Heart left ventricle (tissue), 13 donors: Measurements from ENCODE around the gene KLHL41.

Source experiments
- POLR2A ChIP-seq, 2 donors: fragments of 450-650 bp; IDR thresholded peaks; one replicate each; pipeline ENCODE4 v1.6.1; 2017; ENCODE audit warnings: antibody characterized with exemption in 2 of 2, mild to moderate bottlenecking in 2 of 2, moderate library complexity in 2 of 2
- TF ChIP-seq, protein P1 (sequence below), 12 donors: fragments of 200-600 bp; sonication (generic) in 4 of 12; IDR thresholded peaks; one replicate each; pipeline versions ENCODE4 v1.5.0 to v1.8.0; 2018 to 2022; ENCODE audit warnings: antibody characterized with exemption in 12 of 12, mild to moderate bottlenecking in 5 of 12
- donor health status: ischemic (EF 13 %, LVEDD 7.1; RV severe dilation, severe dysfunction).
- donor health status: DM: no; HTN: yes; CAD: no.
- donor health status: DM: no; HTN: no; CAD: no.
- donor health status: ischemic (EF 25% LVEDD 6.9; RV normal size, moderate dysfunction).
- donor health status: ischemic (EF 25% LVEDD 5.7; RV mildly dilated, moderate dysfunction).
- donor health status: ischemic (EF 35%, LVEDD 5.7; RV mildly dilated, moderate dysfunction).
- donor health status: nonischemic (EF 11% LVEDD 7.7; RV severe dilation, severe dysfunction).
- donor health status: DM: yes; HTN: yes; CAD: no.
- donor health status: PGD.
- donor health status: ischemic (EF 29% LVEDD 5.4; RV normal size, mild dysfunction).
- donor health status: nonischemic (EF 23%, LVEDD 6.1; RV moderate dilation, normal function).

DNA sequence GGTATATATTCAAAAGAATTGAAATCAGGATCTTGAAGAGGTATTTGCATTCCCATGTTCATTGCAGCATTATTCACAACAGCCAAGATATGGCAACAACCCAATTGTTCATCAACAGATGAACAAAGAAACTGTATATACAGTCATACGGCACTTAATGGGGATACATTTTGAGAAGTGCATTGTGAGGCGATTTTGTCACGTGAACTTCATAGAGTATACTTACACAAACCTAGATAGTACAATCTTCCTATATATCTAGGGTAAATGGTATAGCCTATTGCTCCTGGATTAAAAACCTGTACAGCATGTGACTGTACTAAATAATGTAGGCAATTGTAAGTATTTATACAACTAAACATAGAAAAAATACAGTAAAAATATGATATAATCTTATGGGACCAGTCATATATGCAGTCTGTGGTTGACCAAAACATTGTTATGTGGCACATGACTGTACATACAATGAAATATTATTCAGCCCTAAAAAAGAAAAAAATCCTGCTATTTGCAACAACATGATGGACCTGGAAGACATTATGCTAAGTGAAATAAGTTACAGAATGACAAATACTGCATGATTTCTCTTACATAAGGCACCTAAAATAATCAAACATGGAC, 39.4 kb upstream of the KLHL41 start:
- TF ChIP-seq, protein P1, sequence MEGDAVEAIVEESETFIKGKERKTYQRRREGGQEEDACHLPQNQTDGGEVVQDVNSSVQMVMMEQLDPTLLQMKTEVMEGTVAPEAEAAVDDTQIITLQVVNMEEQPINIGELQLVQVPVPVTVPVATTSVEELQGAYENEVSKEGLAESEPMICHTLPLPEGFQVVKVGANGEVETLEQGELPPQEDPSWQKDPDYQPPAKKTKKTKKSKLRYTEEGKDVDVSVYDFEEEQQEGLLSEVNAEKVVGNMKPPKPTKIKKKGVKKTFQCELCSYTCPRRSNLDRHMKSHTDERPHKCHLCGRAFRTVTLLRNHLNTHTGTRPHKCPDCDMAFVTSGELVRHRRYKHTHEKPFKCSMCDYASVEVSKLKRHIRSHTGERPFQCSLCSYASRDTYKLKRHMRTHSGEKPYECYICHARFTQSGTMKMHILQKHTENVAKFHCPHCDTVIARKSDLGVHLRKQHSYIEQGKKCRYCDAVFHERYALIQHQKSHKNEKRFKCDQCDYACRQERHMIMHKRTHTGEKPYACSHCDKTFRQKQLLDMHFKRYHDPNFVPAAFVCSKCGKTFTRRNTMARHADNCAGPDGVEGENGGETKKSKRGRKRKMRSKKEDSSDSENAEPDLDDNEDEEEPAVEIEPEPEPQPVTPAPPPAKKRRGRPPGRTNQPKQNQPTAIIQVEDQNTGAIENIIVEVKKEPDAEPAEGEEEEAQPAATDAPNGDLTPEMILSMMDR (IDR thresholded peaks at IDR 0.05): no peak
- TF ChIP-seq POLR2A (IDR thresholded peaks at IDR 0.05): no peak
